GM19452 (cell line): ENCODE results near the gene HOXA9.

Experiments
- ATAC-seq: cut with Tn5 transposase; IDR thresholded peaks from one replicate; pipeline ENCODE4 v1.9.1; 2021; ENCODE audit not compliant: unreplicated experiment

Gene HOXA9

GRCh38 chr7:27155816-27156507 lies 9.4 kb downstream of the HOXA9 start:
- ATAC-seq: no peak

GRCh38 chr7:27154901-27155815 lies 10.2 kb downstream of the HOXA9 start:
- no peak for ATAC-seq

- no peak for ATAC-seq
Measured at GRCh38 chr7:27154369-27154768, 11.0 kb downstream of the HOXA9 start.

- ATAC-seq: no peak
Measured at GRCh38 chr7:27153526-27153925, 11.8 kb downstream of the HOXA9 start.

- ATAC-seq: no peak
Measured at GRCh38 chr7:27152816-27153442, 12.4 kb downstream of the HOXA9 start.

GRCh38 chr7:27151931-27152815 lies 13.2 kb downstream of the HOXA9 start, which contains the start of gene HOXA3:
TSS of gene HOXA3 (minus strand) at chr7:27152583. CDS start at chr7:27110640, 41,943 bp downstream.
- no peak for ATAC-seq

- no peak for ATAC-seq
Measured at GRCh38 chr7:27151341-27151930, 13.9 kb downstream of the HOXA9 start.

GRCh38 chr7:27150568-27151340 lies 14.6 kb downstream of the HOXA9 start:
- ATAC-seq: peak; percentile 74

GRCh38 chr7:27149842-27150567 lies 15.3 kb downstream of the HOXA9 start:
- no peak for ATAC-seq

- ATAC-seq: no peak
Measured at GRCh38 chr7:27148756-27149641, 16.3 kb downstream of the HOXA9 start.

GRCh38 chr7:27148031-27148755 lies 17.1 kb downstream of the HOXA9 start:
- ATAC-seq: no peak

GRCh38 chr7:27147199-27148030 lies 17.9 kb downstream of the HOXA9 start, which contains the start of gene HOXA6:
TSS of gene HOXA6 (minus strand) at chr7:27147774. CDS start at chr7:27147749, 25 bp downstream.
- ATAC-seq: no peak

- no peak for ATAC-seq
Measured at GRCh38 chr7:27146491-27147198, 18.7 kb downstream of the HOXA9 start.

GRCh38 chr7:27145914-27146412 lies 19.4 kb downstream of the HOXA9 start:
- ATAC-seq: no peak

GRCh38 chr7:27145165-27145913 lies 20.0 kb downstream of the HOXA9 start:
- no peak for ATAC-seq
